WTC11 (cell line): ENCODE results near the gene CENPX. TPM values are rescaled to one million over a fixed set of nuclear protein-coding genes. Genes with fewer than 3 reads are reported as not detected.

Experiments used
- ATAC-seq: fragments of 200-7000 bp; cut with Tn5 transposase; 2 replicates; pipeline ENCODE4 v1.10.0; 2021; ENCODE audit warnings: mild to moderate bottlenecking, moderate library complexity
- CTCF ChIA-PET: fragments of 300-600 bp; sonication (Branson Sonifier 250); formaldehyde crosslinking; loops from one replicate; lab custom pipeline; 2021; ENCODE audit warnings: antibody characterized with exemption; lab: Charles Lee
- POLR2A ChIA-PET: fragments of 350-600 bp; sonication (Branson Sonifier 250); formaldehyde crosslinking; loops from one replicate; lab custom pipeline; 2021; ENCODE audit warnings: antibody characterized with exemption; lab: Charles Lee
- DNase-seq: peaks from one replicate; pipeline ENCODE4 v3.0.0; 2021; ENCODE audit warnings: low spot score
- H3K27ac Mint-ChIP-seq: 2 replicates; pipeline ENCODE4 v1.8.0; 2021; ENCODE audit warnings: mixed read lengths
- H3K27me3 Mint-ChIP-seq: 2 replicates; pipeline ENCODE4 v1.8.0; 2021; ENCODE audit warnings: low read depth, mild to moderate bottlenecking, moderate library complexity, mixed read lengths
- H3K36me3 Mint-ChIP-seq: 2 replicates; pipeline ENCODE4 v1.8.0; 2021; ENCODE audit warnings: mixed read lengths
- H3K4me1 Mint-ChIP-seq: 2 replicates; pipeline ENCODE4 v1.8.0; 2022; ENCODE audit warnings: mixed read lengths
- H3K4me3 Mint-ChIP-seq: 2 replicates; pipeline ENCODE4 v1.8.0; 2021; ENCODE audit warnings: mild to moderate bottlenecking, moderate library complexity, mixed read lengths
- H3K9me3 Mint-ChIP-seq: 2 replicates; pipeline ENCODE4 v1.8.0; 2021; ENCODE audit warnings: mixed read lengths
- AR ChIP-seq: fragments of 250-450 bp; sonication (Bioruptor Pico); IDR thresholded peaks from 2 replicates; pipeline ENCODE4 v1.9.0; 2021; ENCODE audit warnings: mild to moderate bottlenecking
- ARID4B ChIP-seq: sonication (generic); formaldehyde crosslinking; IDR thresholded peaks from 2 replicates; pipeline ENCODE4 v1.8.0; 2023; ENCODE audit warnings: missing genetic modification reagents, mild to moderate bottlenecking, borderline replicate concordance
- CREB1 ChIP-seq: sonication (generic); formaldehyde crosslinking; IDR thresholded peaks from 2 replicates; pipeline ENCODE4 v1.8.0; 2023; ENCODE audit warnings: mild to moderate bottlenecking, missing genetic modification reagents
- ELF4 ChIP-seq: sonication (generic); formaldehyde crosslinking; IDR thresholded peaks from 2 replicates; pipeline ENCODE4 v1.8.1; 2022; ENCODE audit warnings: low read depth, mild to moderate bottlenecking, moderate library complexity, missing genetic modification reagents
- ETV6 ChIP-seq: sonication (generic); formaldehyde crosslinking; IDR thresholded peaks from 2 replicates; pipeline ENCODE4 v1.8.1; 2022; ENCODE audit warnings: mild to moderate bottlenecking, missing genetic modification reagents
- FOXK1 ChIP-seq: sonication (generic); formaldehyde crosslinking; IDR thresholded peaks from 2 replicates; pipeline ENCODE4 v1.8.0; 2022; ENCODE audit warnings: mild to moderate bottlenecking, moderate library complexity, missing genetic modification reagents
- JUN ChIP-seq: sonication (generic); formaldehyde crosslinking; IDR thresholded peaks from 2 replicates; pipeline ENCODE4 v1.8.0; 2023; ENCODE audit warnings: mild to moderate bottlenecking, missing genetic modification reagents
- MAX ChIP-seq: sonication (generic); formaldehyde crosslinking; IDR thresholded peaks from 2 replicates; pipeline ENCODE4 v1.8.0; 2022; ENCODE audit warnings: mild to moderate bottlenecking, missing genetic modification reagents
- MXD4 ChIP-seq: fragments of 250-450 bp; sonication (Bioruptor Pico); IDR thresholded peaks from 2 replicates; pipeline ENCODE4 v1.8.0; 2021; ENCODE audit warnings: mild to moderate bottlenecking, moderate library complexity, borderline replicate concordance
- MYBL2 ChIP-seq: sonication (generic); formaldehyde crosslinking; IDR thresholded peaks from 2 replicates; pipeline ENCODE4 v1.8.1; 2023; ENCODE audit warnings: mild to moderate bottlenecking, moderate library complexity, missing genetic modification reagents
- PRRX2 ChIP-seq: fragments of 250-450 bp; sonication (Bioruptor Pico); IDR thresholded peaks from 2 replicates; pipeline ENCODE4 v1.8.0; 2021; ENCODE audit warnings: mild to moderate bottlenecking
- RORB ChIP-seq: fragments of 250-450 bp; sonication (Bioruptor Pico); IDR thresholded peaks from 2 replicates; pipeline ENCODE4 v1.9.0; 2021; ENCODE audit warnings: mild to moderate bottlenecking
- SMAD4 ChIP-seq: sonication (generic); formaldehyde crosslinking; IDR thresholded peaks from 2 replicates; pipeline ENCODE4 v1.8.0; 2022; ENCODE audit warnings: mild to moderate bottlenecking, missing genetic modification reagents
- SOX15 ChIP-seq: fragments of 250-450 bp; sonication (Bioruptor Pico); IDR thresholded peaks from 2 replicates; pipeline ENCODE4 v1.9.0; 2021; ENCODE audit warnings: mild to moderate bottlenecking
- ZNF263 ChIP-seq: sonication (generic); formaldehyde crosslinking; IDR thresholded peaks from 2 replicates; pipeline ENCODE4 v1.8.1; 2022; ENCODE audit warnings: low read depth, mild to moderate bottlenecking, moderate library complexity, missing genetic modification reagents
- ZNF281 ChIP-seq: sonication (generic); formaldehyde crosslinking; IDR thresholded peaks from 2 replicates; pipeline ENCODE4 v1.8.0; 2023; ENCODE audit warnings: mild to moderate bottlenecking, missing genetic modification reagents
- ZNF396 ChIP-seq: fragments of 250-450 bp; sonication (Bioruptor Pico); IDR thresholded peaks from 2 replicates; pipeline ENCODE4 v1.8.0; 2021; ENCODE audit warnings: mild to moderate bottlenecking, moderate library complexity, borderline replicate concordance
- ZNF416 ChIP-seq: fragments of 250-450 bp; sonication (Bioruptor Pico); IDR thresholded peaks from 2 replicates; pipeline ENCODE4 v1.9.0; 2021; ENCODE audit warnings: mild to moderate bottlenecking, inconsistent platforms
- total RNA-seq: library from RNA; stranded (reverse); gene quantifications from 3 replicates; pipeline ENCODE4 v1.2.3, GENCODE V29; 2021
- TF ChIP-seq, protein P1 (sequence below): sonication (generic); formaldehyde crosslinking; IDR thresholded peaks from 2 replicates; pipeline ENCODE4 v1.8.1; 2023; ENCODE audit warnings: mild to moderate bottlenecking, missing genetic modification reagents, moderate library complexity
- TF ChIP-seq, protein P2 (sequence below): sonication (generic); formaldehyde crosslinking; IDR thresholded peaks from 2 replicates; pipeline ENCODE4 v1.8.1; 2023; ENCODE audit warnings: mild to moderate bottlenecking, missing genetic modification reagents, moderate library complexity
- TF ChIP-seq, protein P3 (sequence below): fragments of 250-450 bp; sonication (Bioruptor Pico); IDR thresholded peaks from 2 replicates; pipeline ENCODE4 v1.8.0; 2021; ENCODE audit warnings: mild to moderate bottlenecking

Gene CENPX
- total RNA-seq, 1 experiment from 2014 or later = 121 TPM

- ChIA-PET CTCF (interaction anchor here (0.6 to 5.7 kb wide), 72 partner anchors 9 to 364 kb away, joined by 3 to 119 read pairs (median 5); partner anchors contain the start of genes ASPSCR1, CCDC137, CCDC57 and CENPX), POLR2A (interaction anchor here (0.5 to 1.1 kb wide), 9 partner anchors 7 to 317 kb away, joined by 3 to 6 read pairs (median 3); partner anchors contain the start of genes CENPX and LRRC45)
- H3K27me3 Mint-ChIP-seq = no peaks in the 10 kb centered on the region
- H3K36me3 Mint-ChIP-seq = 0 out of 2 replicates have a peak, but pooled peaks cover 6% of the 10 kb centered on the region
- peak overlapping the region; percentile 73 for H3K4me3 Mint-ChIP-seq
- no peak overlapping the region for H3K27ac Mint-ChIP-seq
- H3K9me3 Mint-ChIP-seq = no peaks in the 10 kb centered on the region
- H3K4me1 Mint-ChIP-seq = peaks cover 14% of the 10 kb centered on the region
- peak; percentile 50 for ATAC-seq
- DNase-seq = peak; percentile 91
- 0 out of 2 replicates have a peak, but pooled peaks have one; percentile 17 for TF ChIP-seq ETV6 (CRISPR knock-in tag)
- TF ChIP-seq PRRX2 (CRISPR knock-in tag) = no peak
- TF ChIP-seq, protein P1, sequence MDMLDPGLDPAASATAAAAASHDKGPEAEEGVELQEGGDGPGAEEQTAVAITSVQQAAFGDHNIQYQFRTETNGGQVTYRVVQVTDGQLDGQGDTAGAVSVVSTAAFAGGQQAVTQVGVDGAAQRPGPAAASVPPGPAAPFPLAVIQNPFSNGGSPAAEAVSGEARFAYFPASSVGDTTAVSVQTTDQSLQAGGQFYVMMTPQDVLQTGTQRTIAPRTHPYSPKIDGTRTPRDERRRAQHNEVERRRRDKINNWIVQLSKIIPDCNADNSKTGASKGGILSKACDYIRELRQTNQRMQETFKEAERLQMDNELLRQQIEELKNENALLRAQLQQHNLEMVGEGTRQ (CRISPR knock-in tag) = no peak
- no peak for TF ChIP-seq ZNF396 (CRISPR knock-in tag)
- no peak for TF ChIP-seq SOX15 (CRISPR knock-in tag)
- TF ChIP-seq, protein P2, sequence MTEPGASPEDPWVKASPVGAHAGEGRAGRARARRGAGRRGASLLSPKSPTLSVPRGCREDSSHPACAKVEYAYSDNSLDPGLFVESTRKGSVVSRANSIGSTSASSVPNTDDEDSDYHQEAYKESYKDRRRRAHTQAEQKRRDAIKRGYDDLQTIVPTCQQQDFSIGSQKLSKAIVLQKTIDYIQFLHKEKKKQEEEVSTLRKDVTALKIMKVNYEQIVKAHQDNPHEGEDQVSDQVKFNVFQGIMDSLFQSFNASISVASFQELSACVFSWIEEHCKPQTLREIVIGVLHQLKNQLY (CRISPR knock-in tag) = no peak
- TF ChIP-seq FOXK1 (CRISPR knock-in tag) = 0 out of 2 replicates have a peak, but pooled peaks have one; percentile 20
- peak; percentile 30 for TF ChIP-seq MAX
- TF ChIP-seq, protein P3, sequence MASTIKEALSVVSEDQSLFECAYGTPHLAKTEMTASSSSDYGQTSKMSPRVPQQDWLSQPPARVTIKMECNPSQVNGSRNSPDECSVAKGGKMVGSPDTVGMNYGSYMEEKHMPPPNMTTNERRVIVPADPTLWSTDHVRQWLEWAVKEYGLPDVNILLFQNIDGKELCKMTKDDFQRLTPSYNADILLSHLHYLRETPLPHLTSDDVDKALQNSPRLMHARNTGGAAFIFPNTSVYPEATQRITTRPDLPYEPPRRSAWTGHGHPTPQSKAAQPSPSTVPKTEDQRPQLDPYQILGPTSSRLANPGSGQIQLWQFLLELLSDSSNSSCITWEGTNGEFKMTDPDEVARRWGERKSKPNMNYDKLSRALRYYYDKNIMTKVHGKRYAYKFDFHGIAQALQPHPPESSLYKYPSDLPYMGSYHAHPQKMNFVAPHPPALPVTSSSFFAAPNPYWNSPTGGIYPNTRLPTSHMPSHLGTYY (CRISPR knock-in tag) = no peak
- no peak for TF ChIP-seq SMAD4
- TF ChIP-seq ELF4 (CRISPR knock-in tag) = no peak
- TF ChIP-seq RORB (CRISPR knock-in tag) = no peak
- 0 out of 2 replicates have a peak, but pooled peaks have one; percentile 13 for TF ChIP-seq ZNF263 (CRISPR knock-in tag)
- no peak for TF ChIP-seq JUN (CRISPR knock-in tag)
- TF ChIP-seq ARID4B (CRISPR knock-in tag) = 0 out of 2 replicates have a peak, but pooled peaks have one; percentile 32
- TF ChIP-seq MXD4 (CRISPR knock-in tag) = no peak
- no peak for TF ChIP-seq AR (CRISPR knock-in tag)
- TF ChIP-seq ZNF281 (CRISPR knock-in tag) = no peak
- TF ChIP-seq CREB1 = no peak
- TF ChIP-seq MYBL2 = no peak
- TF ChIP-seq ZNF416 (CRISPR knock-in tag) = no peak
Observed at GRCh38 chr17:82030470-82031302, 8.0 kb upstream of the CENPX start.
